ENCODE results near the gene DACT1. TPM values are rescaled to one million over a fixed set of nuclear protein-coding genes. Genes with fewer than 3 reads are reported as not detected.

Gene DACT1
- total RNA-seq, 2 experiments from 2014 or later = 1.3 TPM

- Histone ChIP-seq H3K9me3 (ENCODE audit: control insufficient read depth in 1 of 2, insufficient read depth in 1 of 2, low read length in 2 of 2) (no peaks in the 10 kb centered on the region), H3K4me3 (ENCODE audit: low read length) (no peak overlapping the region), H3K27me3 (ENCODE audit: control insufficient read depth in 1 of 2, insufficient read depth in 2 of 2, low read length in 2 of 2) (peaks cover 0 to 12% of the 10 kb centered on the region in 2 experiments), H3K36me3 (ENCODE audit: insufficient read depth, low read length) (no peaks in the 10 kb centered on the region), H3K27ac (ENCODE audit: low read depth in 1 of 2, low read length in 2 of 2) (no peak overlapping the region), H3K4me1 (ENCODE audit: insufficient read depth, low read length) (peaks cover 18% of the 10 kb centered on the region)
- CTCF ChIA-PET = no interaction called here
- peaks cover 27% of the 10 kb centered on the region for H3K4me1 Mint-ChIP-seq (ENCODE audit: low read depth)
- no peak for TF ChIP-seq CTCF (IDR thresholded peaks at IDR 0.05)
- no peaks in the 10 kb centered on the region for H3K9me3 Mint-ChIP-seq
- no peak for DNase-seq
- intact Hi-C loops (cut with DNase I, micrococcal nuclease) = loop anchor here in 1 of 2 experiments (5.0 kb wide), 2 partner anchors 132 to 418 kb away; no protein-coding TSS in a partner anchor
- H3K27ac Mint-ChIP-seq = no peak overlapping the region
- H3K27me3 Mint-ChIP-seq = peaks cover 22% of the 10 kb centered on the region
- ATAC-seq (ENCODE audit: poor library complexity) = no peak
- H3K36me3 Mint-ChIP-seq (ENCODE audit: low read depth) = peaks cover 4% of the 10 kb centered on the region
- no peak overlapping the region for H3K4me3 Mint-ChIP-seq
- POLR2A ChIA-PET = interaction anchor here (1.1 kb wide), 1 partner anchor 21 kb away, joined by 3 read pairs; no protein-coding TSS in a partner anchor
Measured at GRCh38 chr14:58634406-58635090, 3.2 kb upstream of the DACT1 start.

GRCh38 chr14:58635091-58635830 lies 2.5 kb upstream of the DACT1 start:
- ChIA-PET CTCF (no interaction called here), POLR2A (interaction anchor here (1.1 kb wide), 1 partner anchor 22 kb away, joined by 3 read pairs; no protein-coding TSS in a partner anchor)
- TF ChIP-seq CTCF (IDR thresholded peaks at IDR 0.05) = no peak
- H3K4me3 ChIP-seq (ENCODE audit: low read length) = no peak overlapping the region
- DNase-seq = peak in 1 of 14 experiments; percentile 3
- intact Hi-C loops (cut with DNase I, micrococcal nuclease) = loop anchor here in 1 of 2 experiments (5.0 kb wide), 2 partner anchors 133 to 417 kb away; no protein-coding TSS in a partner anchor
- H3K27ac ChIP-seq (ENCODE audit: low read depth in 1 of 2, low read length in 2 of 2) = no peak overlapping the region
- H3K27me3 ChIP-seq (ENCODE audit: control insufficient read depth in 1 of 2, insufficient read depth in 2 of 2, low read length in 2 of 2) = peaks cover 0 to 12% of the 10 kb centered on the region in 2 experiments
- H3K36me3 ChIP-seq (ENCODE audit: insufficient read depth, low read length) = no peaks in the 10 kb centered on the region
- no peaks in the 10 kb centered on the region for H3K9me3 ChIP-seq (ENCODE audit: control insufficient read depth in 1 of 2, insufficient read depth in 1 of 2, low read length in 2 of 2)
- no peak for ATAC-seq (ENCODE audit: poor library complexity)
- Mint-ChIP-seq H3K36me3 (ENCODE audit: low read depth) (peaks cover 4% of the 10 kb centered on the region), H3K27ac (no peak overlapping the region), H3K9me3 (no peaks in the 10 kb centered on the region), H3K4me3 (peak overlapping the region; percentile 59), H3K27me3 (peaks cover 29% of the 10 kb centered on the region), H3K4me1 (ENCODE audit: low read depth) (peaks cover 34% of the 10 kb centered on the region)
- peaks cover 18% of the 10 kb centered on the region for H3K4me1 ChIP-seq (ENCODE audit: insufficient read depth, low read length)

GRCh38 chr14:58636129-58636528 lies 1.6 kb upstream of the DACT1 start:
- ATAC-seq (ENCODE audit: poor library complexity) (no peak), DNase-seq (no peak)
- Histone ChIP-seq H3K4me1 (ENCODE audit: insufficient read depth, low read length) (peaks cover 18% of the 10 kb centered on the region), H3K4me3 (ENCODE audit: low read length) (no peak overlapping the region), H3K27me3 (ENCODE audit: control insufficient read depth in 1 of 2, insufficient read depth in 2 of 2, low read length in 2 of 2) (peaks cover 0 to 15% of the 10 kb centered on the region in 2 experiments), H3K27ac (ENCODE audit: low read depth in 1 of 2, low read length in 2 of 2) (no peak overlapping the region), H3K9me3 (ENCODE audit: control insufficient read depth in 1 of 2, insufficient read depth in 1 of 2, low read length in 2 of 2) (no peaks in the 10 kb centered on the region), H3K36me3 (ENCODE audit: insufficient read depth, low read length) (no peaks in the 10 kb centered on the region)
- Mint-ChIP-seq H3K27ac (no peak overlapping the region), H3K4me1 (ENCODE audit: low read depth) (peaks cover 35% of the 10 kb centered on the region), H3K9me3 (no peaks in the 10 kb centered on the region), H3K36me3 (ENCODE audit: low read depth) (peaks cover 4% of the 10 kb centered on the region), H3K4me3 (peak overlapping the region; percentile 93), H3K27me3 (peaks cover 34% of the 10 kb centered on the region)
- POLR2A ChIA-PET = interaction anchor here (3.5 kb wide), 1 partner anchor 38 kb away, joined by 20 read pairs; no protein-coding TSS in a partner anchor
- intact Hi-C loops (cut with DNase I, micrococcal nuclease) = loop anchor here in 1 of 2 experiments (5.0 kb wide), 2 partner anchors 134 to 416 kb away; no protein-coding TSS in a partner anchor
- no peak for TF ChIP-seq CTCF (IDR thresholded peaks at IDR 0.05)
- CTCF ChIA-PET = no interaction called here

Data from CD4-positive, alpha-beta T cell (primary cell).